Measurements from ENCODE around the gene NPTXR. TPM values are rescaled to one million over a fixed set of nuclear protein-coding genes. Genes with fewer than 3 reads are reported as not detected.

Gene NPTXR
- total RNA-seq, 2 donors from 2014 or later: 2.1 to 2.5 TPM

DNA sequence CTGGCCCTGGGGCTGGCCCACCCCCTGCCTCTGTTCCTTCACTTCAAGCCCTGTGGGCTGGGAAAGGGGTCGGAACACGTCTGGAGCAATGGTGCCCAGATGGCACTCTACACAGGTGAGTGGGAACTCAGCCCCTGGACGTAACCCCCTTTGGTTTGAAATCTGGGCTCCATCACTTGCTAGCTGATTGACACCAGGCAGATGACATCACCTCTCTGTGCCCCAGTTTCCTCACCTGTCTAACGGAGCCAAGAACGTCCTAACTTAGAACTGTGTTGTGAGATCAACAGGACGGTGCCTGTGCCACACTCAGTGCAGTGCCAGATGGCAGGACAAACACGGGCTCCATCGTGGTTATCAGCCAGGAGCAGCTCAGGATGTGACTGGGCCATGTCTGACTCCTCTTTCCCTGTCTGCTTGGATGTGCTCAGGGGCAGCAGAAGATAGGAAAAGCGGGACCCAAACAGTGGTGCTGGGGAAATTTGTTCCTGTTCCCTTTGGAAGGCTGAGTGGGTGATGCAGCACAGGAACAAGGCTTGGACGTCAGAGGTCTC, 24.4 kb downstream of the NPTXR start:
- no peak overlapping the region for H3K27ac ChIP-seq (ENCODE audit: low read depth, low read length)
- Mint-ChIP-seq H3K4me3 (no peak overlapping the region), H3K36me3 (ENCODE audit: low read depth) (no peaks in the 10 kb centered on the region), H3K27ac (no peak overlapping the region), H3K27me3 (ENCODE audit: insufficient read depth) (peaks cover 35% of the 10 kb centered on the region), H3K4me1 (peaks cover 2% of the 10 kb centered on the region), H3K9me3 (no peaks in the 10 kb centered on the region)
- no peaks in the 10 kb centered on the region for H3K36me3 ChIP-seq (ENCODE audit: control insufficient read depth, insufficient read depth, low read length)
- 79 to 83% methylated on average over 9 to 10 of the region's 10 CpGs for WGBS, 2 experiments (ENCODE audit: insufficient coverage in 1 of 2, insufficient read length in 1 of 2)
- no peak for TF ChIP-seq CTCF (conservative IDR thresholded peaks at IDR 0.05)
- H3K9me3 ChIP-seq (ENCODE audit: control insufficient read depth, low read length): no peaks in the 10 kb centered on the region
- no peak overlapping the region for H3K9ac ChIP-seq (ENCODE audit: extremely low read depth, low read length, poor library complexity, severe bottlenecking)
- DNase-seq: no peak
- no peak overlapping the region for H3K4me3 ChIP-seq (ENCODE audit: low read length)
- no peaks in the 10 kb centered on the region for H3K4me1 ChIP-seq (ENCODE audit: control insufficient read depth, insufficient read depth, low read length)
- peaks cover 12% of the 10 kb centered on the region for H3K27me3 ChIP-seq (ENCODE audit: control insufficient read depth, insufficient read depth, low read length, poor library complexity, severe bottlenecking)

- TF ChIP-seq CTCF (conservative IDR thresholded peaks at IDR 0.05): no peak
- WGBS, 2 experiments (ENCODE audit: insufficient coverage in 1 of 2, insufficient read length in 1 of 2): 92 to 95% methylated on average over 4 to 6 of the region's 6 CpGs
- Histone ChIP-seq H3K4me1 (ENCODE audit: control insufficient read depth, insufficient read depth, low read length) (no peaks in the 10 kb centered on the region), H3K4me3 (ENCODE audit: low read length) (no peak overlapping the region), H3K27ac (ENCODE audit: low read depth, low read length) (no peak overlapping the region), H3K36me3 (ENCODE audit: control insufficient read depth, insufficient read depth, low read length) (no peaks in the 10 kb centered on the region), H3K9ac (ENCODE audit: extremely low read depth, low read length, poor library complexity, severe bottlenecking) (no peak overlapping the region), H3K9me3 (ENCODE audit: control insufficient read depth, low read length) (no peaks in the 10 kb centered on the region), H3K27me3 (ENCODE audit: control insufficient read depth, insufficient read depth, low read length, poor library complexity, severe bottlenecking) (peaks cover 12% of the 10 kb centered on the region)
- no peaks in the 10 kb centered on the region for H3K36me3 Mint-ChIP-seq (ENCODE audit: low read depth)
- H3K4me1 Mint-ChIP-seq: peaks cover 2% of the 10 kb centered on the region
- H3K27ac Mint-ChIP-seq: no peak overlapping the region
- no peak overlapping the region for H3K4me3 Mint-ChIP-seq
- H3K27me3 Mint-ChIP-seq (ENCODE audit: insufficient read depth): peaks cover 41% of the 10 kb centered on the region
- no peak for DNase-seq
- H3K9me3 Mint-ChIP-seq: no peaks in the 10 kb centered on the region
Measured at GRCh38 chr22:38817196-38817595, 26.6 kb downstream of the NPTXR start.

GRCh38 chr22:38815842-38816241, 28.0 kb downstream of the NPTXR start:
- no peak overlapping the region for H3K4me3 ChIP-seq (ENCODE audit: low read length)
- TF ChIP-seq CTCF (conservative IDR thresholded peaks at IDR 0.05): no peak
- H3K27me3 ChIP-seq (ENCODE audit: control insufficient read depth, insufficient read depth, low read length, poor library complexity, severe bottlenecking): peaks cover 20% of the 10 kb centered on the region
- Mint-ChIP-seq H3K4me1 (peaks cover 2% of the 10 kb centered on the region), H3K9me3 (no peaks in the 10 kb centered on the region), H3K27me3 (ENCODE audit: insufficient read depth) (peaks cover 44% of the 10 kb centered on the region), H3K4me3 (no peak overlapping the region), H3K36me3 (ENCODE audit: low read depth) (no peaks in the 10 kb centered on the region), H3K27ac (no peak overlapping the region)
- no peak for DNase-seq
- H3K36me3 ChIP-seq (ENCODE audit: control insufficient read depth, insufficient read depth, low read length): no peaks in the 10 kb centered on the region
- no peak overlapping the region for H3K27ac ChIP-seq (ENCODE audit: low read depth, low read length)
- H3K9ac ChIP-seq (ENCODE audit: extremely low read depth, low read length, poor library complexity, severe bottlenecking): no peak overlapping the region
- H3K9me3 ChIP-seq (ENCODE audit: control insufficient read depth, low read length): no peaks in the 10 kb centered on the region
- 100% methylated on average over 1 of the region's 1 CpG; no CpG with 5 or more reads in 1 of the 2 experiments for WGBS, 2 experiments (ENCODE audit: insufficient coverage in 1 of 2, insufficient read length in 1 of 2)
- H3K4me1 ChIP-seq (ENCODE audit: control insufficient read depth, insufficient read depth, low read length): no peaks in the 10 kb centered on the region

Measured in endodermal cell (in vitro differentiated cells).